Activated CD4-positive, CD25-positive, alpha-beta regulatory T cell (primary cell): Measurements from ENCODE around the gene ALDH4A1.
A peak's percentile ranks its signal among the peaks of the same experiment; 100 is the strongest.
"Not testable (repeated sequence)": the region's sequence is repeated elsewhere in the genome, so short reads cannot be mapped to it uniquely, and the experiment has no call there.

Experiments used
- DNase-seq, 4 experiments: peaks; one replicate each; lab custom pipeline; 2025; lab: John Stamatoyannopoulos, UW

Gene ALDH4A1

GRCh38 chr1:18900303-18900841 is 2.0 kb downstream of the ALDH4A1 start:
- DNase-seq = no peak

GRCh38 chr1:18899363-18900049 is 2.8 kb downstream of the ALDH4A1 start:
- no peak for DNase-seq

- DNase-seq = no peak
Observed at GRCh38 chr1:18898567-18898966, 3.8 kb downstream of the ALDH4A1 start.

GRCh38 chr1:18895317-18895716 is 7.0 kb downstream of the ALDH4A1 start:
- DNase-seq = no peak

GRCh38 chr1:18893120-18893519 is 9.2 kb downstream of the ALDH4A1 start:
- no peak for DNase-seq

GRCh38 chr1:18891858-18892257 is 10.5 kb downstream of the ALDH4A1 start:
- not testable (repeated sequence) for DNase-seq

- DNase-seq = no peak
Observed at GRCh38 chr1:18891426-18891780, 11.0 kb downstream of the ALDH4A1 start.

- no peak for DNase-seq
Observed at GRCh38 chr1:18890706-18891425, 11.5 kb downstream of the ALDH4A1 start.

GRCh38 chr1:18886003-18886335 is 16.4 kb downstream of the ALDH4A1 start:
- no peak for DNase-seq

GRCh38 chr1:18885311-18886002 is 16.9 kb downstream of the ALDH4A1 start:
- DNase-seq = no peak

- no peak for DNase-seq
Observed at GRCh38 chr1:18884727-18885126, 17.6 kb downstream of the ALDH4A1 start.

- no peak for DNase-seq
Observed at GRCh38 chr1:18884419-18884717, 18.0 kb downstream of the ALDH4A1 start.

GRCh38 chr1:18883636-18884418 is 18.5 kb downstream of the ALDH4A1 start:
- peak; percentile 38 to 62 (median 54) for DNase-seq

GRCh38 chr1:18883079-18883478 is 19.3 kb downstream of the ALDH4A1 start:
- DNase-seq = no peak

- no peak for DNase-seq
Observed at GRCh38 chr1:18882486-18882885, 19.9 kb downstream of the ALDH4A1 start.

- DNase-seq = no peak
Observed at GRCh38 chr1:18881642-18882431, 20.5 kb downstream of the ALDH4A1 start.

- no peak for DNase-seq
Observed at GRCh38 chr1:18881164-18881563, 21.2 kb downstream of the ALDH4A1 start.

- no peak for DNase-seq
Observed at GRCh38 chr1:18880585-18880984, 21.8 kb downstream of the ALDH4A1 start.

GRCh38 chr1:18879791-18880309 is 22.5 kb downstream of the ALDH4A1 start:
- no peak for DNase-seq

- DNase-seq = no peak
Observed at GRCh38 chr1:18879215-18879790, 23.1 kb downstream of the ALDH4A1 start.
